ENCODE data around the gene KATNB1.

DNA sequence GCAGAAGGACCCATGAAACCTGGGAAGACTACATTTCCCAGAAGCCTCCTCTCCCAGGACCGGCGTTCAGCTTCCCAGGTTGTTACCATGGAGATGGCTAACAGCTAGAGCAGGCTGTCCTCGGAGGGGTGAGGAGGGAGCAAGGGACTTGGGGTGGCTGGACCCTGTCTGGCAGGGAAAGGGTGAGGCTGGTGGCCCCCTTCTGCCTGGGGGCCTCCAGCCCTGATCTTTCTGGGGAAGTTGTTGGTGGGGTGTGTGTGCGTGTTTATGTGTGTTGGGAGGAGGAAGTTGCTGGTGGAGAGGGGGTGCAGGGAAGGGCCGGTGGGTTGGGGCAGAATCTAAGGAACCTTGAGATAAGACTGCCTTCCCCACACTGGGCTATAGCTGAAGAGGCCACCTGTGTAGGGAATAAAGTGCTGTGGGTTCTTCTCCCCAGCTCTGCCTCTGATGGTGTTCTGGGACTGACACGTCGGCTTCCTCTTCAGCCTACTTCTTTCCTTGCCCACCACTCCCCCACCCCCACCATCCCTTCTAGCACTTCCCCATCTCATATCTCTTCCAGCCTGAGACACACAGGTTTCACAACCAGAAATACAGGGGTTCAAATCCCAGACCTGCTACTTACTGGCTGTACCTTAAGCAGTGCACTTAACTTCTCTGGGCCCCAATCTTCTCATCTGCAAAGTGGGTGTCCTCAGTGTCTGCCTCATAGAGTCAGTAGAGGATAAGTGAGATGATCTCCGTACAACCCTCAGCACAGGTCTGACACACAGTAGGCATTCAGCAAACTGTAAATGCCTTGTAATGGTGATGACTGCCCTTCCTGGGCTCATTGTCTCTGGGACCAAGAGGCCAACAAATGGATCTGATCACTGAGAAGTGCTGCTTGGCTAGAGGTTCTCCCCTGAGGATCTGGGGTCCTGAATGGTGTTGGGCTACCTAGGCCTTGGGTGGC is 40.6 kb upstream of the KATNB1 start, which contains the start of gene DRC7:
- TF ChIP-seq, protein P1, sequence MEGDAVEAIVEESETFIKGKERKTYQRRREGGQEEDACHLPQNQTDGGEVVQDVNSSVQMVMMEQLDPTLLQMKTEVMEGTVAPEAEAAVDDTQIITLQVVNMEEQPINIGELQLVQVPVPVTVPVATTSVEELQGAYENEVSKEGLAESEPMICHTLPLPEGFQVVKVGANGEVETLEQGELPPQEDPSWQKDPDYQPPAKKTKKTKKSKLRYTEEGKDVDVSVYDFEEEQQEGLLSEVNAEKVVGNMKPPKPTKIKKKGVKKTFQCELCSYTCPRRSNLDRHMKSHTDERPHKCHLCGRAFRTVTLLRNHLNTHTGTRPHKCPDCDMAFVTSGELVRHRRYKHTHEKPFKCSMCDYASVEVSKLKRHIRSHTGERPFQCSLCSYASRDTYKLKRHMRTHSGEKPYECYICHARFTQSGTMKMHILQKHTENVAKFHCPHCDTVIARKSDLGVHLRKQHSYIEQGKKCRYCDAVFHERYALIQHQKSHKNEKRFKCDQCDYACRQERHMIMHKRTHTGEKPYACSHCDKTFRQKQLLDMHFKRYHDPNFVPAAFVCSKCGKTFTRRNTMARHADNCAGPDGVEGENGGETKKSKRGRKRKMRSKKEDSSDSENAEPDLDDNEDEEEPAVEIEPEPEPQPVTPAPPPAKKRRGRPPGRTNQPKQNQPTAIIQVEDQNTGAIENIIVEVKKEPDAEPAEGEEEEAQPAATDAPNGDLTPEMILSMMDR (conservative IDR thresholded peaks at IDR 0.05; ENCODE audit: low read depth, low read length): no peak
- TF ChIP-seq EZH2 (IDR thresholded peaks at IDR 0.05; ENCODE audit: low read length, unreplicated experiment): no peak
